Measurements from ENCODE around the gene GHRHR.
A peak's percentile ranks its signal among the peaks of the same experiment; 100 is the strongest.

Gene GHRHR

GRCh38 chr7:30969604-30969970 lies 5.8 kb downstream of the GHRHR start:
- DNase-seq = no peak

- DNase-seq = no peak
These were observed 6.3 kb downstream of the GHRHR start for GRCh38 chr7:30970074-30970473.

- no peak for DNase-seq
These were observed 6.9 kb downstream of the GHRHR start for GRCh38 chr7:30970594-30971094.

GRCh38 chr7:30971440-30971839 lies 7.7 kb downstream of the GHRHR start:
- no peak for DNase-seq

- no peak for DNase-seq
These were observed 8.2 kb downstream of the GHRHR start for GRCh38 chr7:30971840-30972563.

- no peak for DNase-seq
These were observed 9.5 kb downstream of the GHRHR start for GRCh38 chr7:30973292-30973691.

GRCh38 chr7:30973791-30974604 lies 10.2 kb downstream of the GHRHR start:
- DNase-seq = no peak

GRCh38 chr7:30974605-30975255 lies 11.0 kb downstream of the GHRHR start:
- DNase-seq = no peak

- no peak for DNase-seq
These were observed 11.6 kb downstream of the GHRHR start for GRCh38 chr7:30975256-30975899.

- no peak for DNase-seq
These were observed 12.6 kb downstream of the GHRHR start for GRCh38 chr7:30976381-30976780.

- DNase-seq = no peak
These were observed 13.5 kb downstream of the GHRHR start for GRCh38 chr7:30977222-30977621.

GRCh38 chr7:30977896-30978564 lies 14.3 kb downstream of the GHRHR start:
- DNase-seq = no peak

- DNase-seq = no peak
These were observed 15.3 kb downstream of the GHRHR start for GRCh38 chr7:30979027-30979426.

- DNase-seq = no peak
These were observed 16.4 kb downstream of the GHRHR start for GRCh38 chr7:30980194-30980593.

GRCh38 chr7:30980751-30981150 lies 17.0 kb downstream of the GHRHR start:
- no peak for DNase-seq

- DNase-seq = peak; percentile 60
These were observed 19.5 kb downstream of the GHRHR start for GRCh38 chr7:30983042-30983913.

- no peak for DNase-seq
These were observed 20.1 kb downstream of the GHRHR start for GRCh38 chr7:30983914-30984247.

GRCh38 chr7:30984359-30985107 lies 20.8 kb downstream of the GHRHR start:
- DNase-seq = no peak

- DNase-seq = no peak
These were observed 22.0 kb downstream of the GHRHR start for GRCh38 chr7:30985756-30986155.

- no peak for DNase-seq
These were observed 22.6 kb downstream of the GHRHR start for GRCh38 chr7:30986331-30986730.

- DNase-seq = no peak
These were observed 23.0 kb downstream of the GHRHR start for GRCh38 chr7:30986738-30987137.
